Vagina (tissue), 2 donors: ENCODE data around the gene ANKRD11.

Source experiments
- POLR2A ChIP-seq, 2 donors: fragments of 450-650 bp; IDR thresholded peaks; one replicate each; pipeline ENCODE4 v1.6.1; 2017; ENCODE audit warnings: antibody characterized with exemption in 2 of 2, mild to moderate bottlenecking in 2 of 2, moderate library complexity in 2 of 2
- POLR2AphosphoS5 ChIP-seq, 2 donors: sonication (generic); formaldehyde crosslinking; IDR thresholded peaks; one replicate each; pipeline ENCODE4 v1.9.0; 2017; ENCODE audit warnings: antibody characterized with exemption in 2 of 2, mild to moderate bottlenecking in 2 of 2, low read depth in 1 of 2; ENCODE audit not compliant: insufficient read depth in 1 of 2

- TF ChIP-seq POLR2A (IDR thresholded peaks at IDR 0.05) (no peak), POLR2AphosphoS5 (IDR thresholded peaks at IDR 0.05; ENCODE audit: insufficient read depth in 1 of 2, low read depth in 1 of 2) (no peak)
Observed at GRCh38 chr16:89277049-89277448, 213.3 kb downstream of the ANKRD11 start.
